SH-SY5Y (cell line): ENCODE data around the gene GPC3.

ENCODE experiments used
- GATA2 ChIP-seq: IDR thresholded peaks from 2 replicates; pipeline ENCODE4 v1.6.1; 2011; ENCODE audit warnings: mild to moderate bottlenecking, low read depth, low read length
- GATA3 ChIP-seq: IDR thresholded peaks from 2 replicates; pipeline ENCODE4 v1.6.1; 2011; ENCODE audit warnings: low read depth, mild to moderate bottlenecking, low read length, moderate library complexity

DNA sequence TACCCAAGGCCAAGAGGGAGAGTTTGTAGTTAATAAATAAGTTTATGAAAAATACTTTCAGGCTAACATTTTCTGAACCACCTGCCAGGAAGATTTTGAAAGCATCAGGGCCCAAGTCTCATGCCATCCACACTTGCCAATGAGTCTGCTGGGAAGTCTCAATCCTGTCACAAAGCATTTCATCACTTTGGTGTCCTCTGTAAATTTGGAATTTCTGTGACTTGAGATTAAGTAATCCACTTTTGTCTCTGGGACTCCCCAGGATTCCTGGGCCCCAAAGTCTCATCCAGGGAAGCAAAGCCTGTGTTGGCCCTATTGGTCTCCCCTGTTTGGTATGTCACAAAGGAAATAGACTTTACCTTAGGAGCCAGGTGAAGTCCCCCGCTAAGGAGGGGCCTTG, 470.9 kb downstream of the GPC3 start:
- TF ChIP-seq GATA3 (no peak), GATA2 (no peak)
